ENCODE data around the gene CASP9. TPM values are rescaled to one million over a fixed set of nuclear protein-coding genes. Genes with fewer than 3 reads are reported as not detected.

The CASP9 gene
- total RNA-seq, 1 experiment from 2014 or later: 8.0 TPM

DNA sequence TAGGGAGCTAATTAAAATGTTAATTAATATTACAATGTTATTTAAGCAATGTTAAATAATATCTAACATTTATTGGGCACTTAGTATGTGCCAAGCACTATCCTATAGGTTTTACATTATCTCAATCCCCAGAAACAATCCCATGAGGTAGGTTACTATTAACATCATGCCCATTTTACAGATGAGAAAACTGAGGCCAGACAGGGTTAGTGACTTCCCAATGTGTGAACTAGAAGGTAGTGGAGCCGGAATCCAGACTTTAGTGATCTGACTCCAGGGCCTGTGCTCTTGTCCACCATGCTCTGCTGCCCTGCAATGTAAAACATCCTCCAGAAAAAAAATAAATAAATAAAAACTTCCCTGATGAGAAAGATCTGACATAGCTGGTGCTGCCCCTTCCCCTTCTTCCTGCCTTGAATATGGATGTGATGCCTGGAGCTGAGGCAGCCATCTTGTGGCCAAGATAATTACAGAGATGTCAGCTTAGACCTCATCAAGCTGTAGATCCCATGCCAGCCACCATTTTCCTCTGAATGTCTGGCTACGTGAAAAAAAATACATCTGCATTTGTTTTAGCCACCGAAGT, 75.0 kb downstream of the CASP9 start:
- CTCF ChIA-PET: no interaction called here
- Histone ChIP-seq H2AFZ (ENCODE audit: low read length) (no peak overlapping the region), H4K20me1 (ENCODE audit: low read length) (no peaks in the 10 kb centered on the region)

DNA sequence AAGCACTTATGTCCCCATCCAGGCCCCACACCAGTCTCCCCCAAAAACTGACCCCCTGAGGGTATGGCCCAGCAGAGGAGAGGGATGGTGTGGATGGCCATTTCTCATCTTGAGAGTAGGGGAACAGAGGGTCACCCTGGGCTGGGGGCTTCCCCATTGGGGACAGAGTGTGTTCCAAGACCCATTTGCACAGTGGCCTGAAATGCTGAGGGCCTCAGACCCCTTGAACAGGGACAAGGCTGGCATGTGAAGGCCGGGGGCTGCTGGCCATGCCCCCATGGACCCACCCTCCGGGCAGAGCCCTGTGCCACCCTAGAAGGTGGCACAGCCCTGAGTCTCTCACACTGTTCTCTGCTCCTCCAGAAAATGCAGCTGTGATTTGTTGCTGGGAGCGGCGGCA, 77.8 kb downstream of the CASP9 start:
- ChIA-PET POLR2A (ENCODE audit: unreplicated experiment) (no interaction called here), CTCF (no interaction called here)
- Histone ChIP-seq H3K4me2 (ENCODE audit: low read length) (no peak overlapping the region), H3K9ac (ENCODE audit: low read length) (no peak overlapping the region), H3K4me1 (ENCODE audit: insufficient read depth, low read length) (no peaks in the 10 kb centered on the region), H3K79me2 (ENCODE audit: low read length) (no peaks in the 10 kb centered on the region), H4K20me1 (ENCODE audit: low read length) (no peaks in the 10 kb centered on the region), H3F3A (ENCODE audit: low read length, unreplicated experiment) (no peaks in the 10 kb centered on the region), H3K9me2 (replicated peaks; ENCODE audit: low read length) (no peaks in the 10 kb centered on the region), H3K9me3 (ENCODE audit: low read length) (no peaks in the 10 kb centered on the region), H3K27me3 (ENCODE audit: low read length) (no peaks in the 10 kb centered on the region), H3K4me3 (ENCODE audit: low read length) (no peak overlapping the region), H3K36me3 (ENCODE audit: low read depth, low read length) (no peaks in the 10 kb centered on the region), H3K27ac (ENCODE audit: low read length) (no peak overlapping the region), H2AFZ (ENCODE audit: low read length) (no peak overlapping the region)
- no peak for DNase-seq
- ATAC-seq: no peak
- intact Hi-C loops (cut with micrococcal nuclease): no loop called here
- no TSS peak for BruUV-seq (replicated peaks)
- TF ChIP-seq EZH2 (IDR thresholded peaks at IDR 0.05; ENCODE audit: low read length, unreplicated experiment) (no peak), EZH2phosphoT487 (IDR thresholded peaks at IDR 0.05; ENCODE audit: borderline replicate concordance, low read length) (no peak)
- TF ChIP-seq, protein P1, sequence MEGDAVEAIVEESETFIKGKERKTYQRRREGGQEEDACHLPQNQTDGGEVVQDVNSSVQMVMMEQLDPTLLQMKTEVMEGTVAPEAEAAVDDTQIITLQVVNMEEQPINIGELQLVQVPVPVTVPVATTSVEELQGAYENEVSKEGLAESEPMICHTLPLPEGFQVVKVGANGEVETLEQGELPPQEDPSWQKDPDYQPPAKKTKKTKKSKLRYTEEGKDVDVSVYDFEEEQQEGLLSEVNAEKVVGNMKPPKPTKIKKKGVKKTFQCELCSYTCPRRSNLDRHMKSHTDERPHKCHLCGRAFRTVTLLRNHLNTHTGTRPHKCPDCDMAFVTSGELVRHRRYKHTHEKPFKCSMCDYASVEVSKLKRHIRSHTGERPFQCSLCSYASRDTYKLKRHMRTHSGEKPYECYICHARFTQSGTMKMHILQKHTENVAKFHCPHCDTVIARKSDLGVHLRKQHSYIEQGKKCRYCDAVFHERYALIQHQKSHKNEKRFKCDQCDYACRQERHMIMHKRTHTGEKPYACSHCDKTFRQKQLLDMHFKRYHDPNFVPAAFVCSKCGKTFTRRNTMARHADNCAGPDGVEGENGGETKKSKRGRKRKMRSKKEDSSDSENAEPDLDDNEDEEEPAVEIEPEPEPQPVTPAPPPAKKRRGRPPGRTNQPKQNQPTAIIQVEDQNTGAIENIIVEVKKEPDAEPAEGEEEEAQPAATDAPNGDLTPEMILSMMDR (conservative IDR thresholded peaks at IDR 0.05; ENCODE audit: low read depth, low read length): no peak

More for the DNA sequence above, 75.0 kb downstream of the CASP9 start:
- H3K9ac ChIP-seq (ENCODE audit: low read length): no peak overlapping the region
- no peaks in the 10 kb centered on the region for H3K9me3 ChIP-seq (ENCODE audit: low read length)
- peaks cover 5% of the 10 kb centered on the region; the same call in 1 of the 2 replicates for H3K4me1 ChIP-seq (ENCODE audit: insufficient read depth, low read length)
- intact Hi-C loops (cut with micrococcal nuclease): no loop called here
- ATAC-seq (no peak), DNase-seq (no peak)
- POLR2A ChIA-PET (ENCODE audit: unreplicated experiment): no interaction called here
- BruUV-seq (replicated peaks): no TSS peak
- H3K79me2 ChIP-seq (ENCODE audit: low read length): no peaks in the 10 kb centered on the region
- H3K4me3 ChIP-seq (ENCODE audit: low read length): no peak overlapping the region
- H3K36me3 ChIP-seq (ENCODE audit: low read depth, low read length): no peaks in the 10 kb centered on the region
- no peaks in the 10 kb centered on the region for H3K9me2 ChIP-seq (replicated peaks; ENCODE audit: low read length)
- TF ChIP-seq EZH2phosphoT487 (IDR thresholded peaks at IDR 0.05; ENCODE audit: borderline replicate concordance, low read length) (no peak), EZH2 (IDR thresholded peaks at IDR 0.05; ENCODE audit: low read length, unreplicated experiment) (no peak)
- TF ChIP-seq, protein P1 (conservative IDR thresholded peaks at IDR 0.05; ENCODE audit: low read depth, low read length): no peak
- H3K4me2 ChIP-seq (ENCODE audit: low read length): no peak overlapping the region
- no peaks in the 10 kb centered on the region for H3F3A ChIP-seq (ENCODE audit: low read length, unreplicated experiment)
- no peak overlapping the region for H3K27ac ChIP-seq (ENCODE audit: low read length)
- H3K27me3 ChIP-seq (ENCODE audit: low read length): no peaks in the 10 kb centered on the region

DNA sequence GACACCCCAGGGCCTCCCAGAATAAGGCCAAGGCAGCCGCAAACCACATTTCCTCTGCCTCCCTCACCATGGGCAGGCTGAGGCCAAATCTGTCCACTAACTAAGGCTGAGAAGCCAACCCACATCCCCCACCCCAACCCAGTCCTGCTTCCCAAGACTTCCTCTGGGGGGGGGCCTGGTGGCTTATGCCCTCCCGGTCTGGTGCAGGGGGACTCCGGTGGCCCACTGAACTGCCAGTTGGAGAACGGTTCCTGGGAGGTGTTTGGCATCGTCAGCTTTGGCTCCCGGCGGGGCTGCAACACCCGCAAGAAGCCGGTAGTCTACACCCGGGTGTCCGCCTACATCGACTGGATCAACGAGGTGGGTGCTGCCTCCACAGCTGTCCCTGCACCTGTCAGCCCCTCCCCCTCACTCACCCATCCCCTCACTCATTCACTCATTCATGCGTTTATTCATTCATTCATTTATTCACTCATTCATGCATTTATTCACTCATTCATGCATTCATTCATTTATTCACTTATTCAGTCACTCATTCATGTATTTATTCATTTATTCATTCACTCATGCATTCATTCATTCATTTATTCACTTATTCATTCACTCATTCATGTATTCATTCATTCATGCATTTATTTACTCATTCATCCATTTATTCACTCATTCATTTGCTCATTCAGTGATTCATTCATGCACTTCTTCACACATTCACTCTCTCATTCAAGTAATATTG, 78.5 kb downstream of the CASP9 start:
- ChIA-PET POLR2A (ENCODE audit: unreplicated experiment) (no interaction called here), CTCF (no interaction called here)
- Histone ChIP-seq H3K4me3 (ENCODE audit: low read length) (no peak overlapping the region), H3K27ac (ENCODE audit: low read length) (no peak overlapping the region), H3K79me2 (ENCODE audit: low read length) (no peaks in the 10 kb centered on the region), H3F3A (ENCODE audit: low read length, unreplicated experiment) (no peaks in the 10 kb centered on the region), H3K36me3 (ENCODE audit: low read depth, low read length) (no peaks in the 10 kb centered on the region), H3K9ac (ENCODE audit: low read length) (no peak overlapping the region), H3K27me3 (ENCODE audit: low read length) (no peaks in the 10 kb centered on the region), H2AFZ (ENCODE audit: low read length) (no peak overlapping the region), H3K4me2 (ENCODE audit: low read length) (no peak overlapping the region), H3K9me3 (ENCODE audit: low read length) (no peaks in the 10 kb centered on the region), H3K9me2 (replicated peaks; ENCODE audit: low read length) (no peaks in the 10 kb centered on the region), H3K4me1 (ENCODE audit: insufficient read depth, low read length) (no peaks in the 10 kb centered on the region), H4K20me1 (ENCODE audit: low read length) (no peaks in the 10 kb centered on the region)
- intact Hi-C loops (cut with micrococcal nuclease): no loop called here
- BruUV-seq (replicated peaks): no TSS peak
- TF ChIP-seq EZH2 (IDR thresholded peaks at IDR 0.05; ENCODE audit: low read length, unreplicated experiment) (no peak), EZH2phosphoT487 (IDR thresholded peaks at IDR 0.05; ENCODE audit: borderline replicate concordance, low read length) (no peak)
- TF ChIP-seq, protein P1 (conservative IDR thresholded peaks at IDR 0.05; ENCODE audit: low read depth, low read length): no peak
- no peak for DNase-seq
- ATAC-seq: no peak
